ENCODE measurements around the gene MRPL24.
A peak's percentile ranks its signal among the peaks of the same experiment; 100 is the strongest.

MRPL24 gene

DNA sequence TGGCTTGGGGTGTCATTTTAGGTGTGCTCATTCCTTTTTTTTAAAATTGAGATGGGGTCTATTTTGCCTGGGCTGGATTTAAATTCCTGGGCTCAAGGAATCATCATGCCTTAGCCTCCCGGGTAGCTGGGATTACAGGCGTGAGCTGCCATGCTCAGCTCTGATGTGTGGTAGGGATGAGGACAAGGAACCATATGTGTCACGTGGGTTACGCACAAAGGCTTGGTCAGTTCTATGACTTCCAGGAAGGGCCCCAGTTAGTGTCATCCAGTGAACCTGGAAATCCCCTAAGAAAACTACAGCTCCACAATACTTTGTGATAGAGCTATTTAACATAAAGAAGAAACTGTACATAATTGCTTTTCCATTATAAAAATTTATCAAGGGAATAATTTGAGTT is 19.4 kb downstream of the MRPL24 start:
- Histone ChIP-seq H3K79me1 (ENCODE audit: low read length) (peaks cover 24% of the 10 kb centered on the region), H3K56ac (ENCODE audit: low read length) (no peak overlapping the region), H3K4ac (ENCODE audit: low read depth, low read length) (no peak overlapping the region), H3K4me1 (ENCODE audit: control insufficient read depth, low read depth, low read length) (peaks cover 8% of the 10 kb centered on the region), H4K8ac (ENCODE audit: low read depth, low read length) (no peak overlapping the region), H3K4me3 (ENCODE audit: low read length) (no peak overlapping the region), H3K27ac (ENCODE audit: low read depth, low read length) (no peak overlapping the region), H2BK120ac (ENCODE audit: low read depth, low read length) (no peak overlapping the region), H3K4me2 (ENCODE audit: low read length) (no peak overlapping the region), H2BK5ac (ENCODE audit: low read length) (no peak overlapping the region), H3K79me2 (ENCODE audit: control insufficient read depth, insufficient read depth, low read length) (peaks cover 34% of the 10 kb centered on the region), H2BK15ac (replicated peaks; ENCODE audit: low read depth) (no peak overlapping the region), H3K27me3 (ENCODE audit: insufficient read depth, low read length, poor library complexity) (no peaks in the 10 kb centered on the region), H3K23ac (ENCODE audit: low read length) (no peak overlapping the region), H3K18ac (ENCODE audit: low read length) (no peak overlapping the region), H3K9ac (ENCODE audit: low read length) (no peak overlapping the region), H4K5ac (ENCODE audit: low read length) (no peak overlapping the region), H3K36me3 (ENCODE audit: control insufficient read depth, insufficient read depth, low read length) (peaks cover 6% of the 10 kb centered on the region), H2AK5ac (ENCODE audit: low read length) (no peak overlapping the region)
- no CpG with 5 or more reads among the region's 4 CpGs for WGBS (ENCODE audit: extremely low coverage, insufficient coverage, low lambda C conversion rate)
- no peak for DNase-seq

GRCh38 chr1:156721131-156721530 is 19.8 kb downstream of the MRPL24 start:
- no peak for DNase-seq
- Histone ChIP-seq H4K5ac (ENCODE audit: low read length) (no peak overlapping the region), H3K27ac (ENCODE audit: low read depth, low read length) (no peak overlapping the region), H3K4me3 (ENCODE audit: low read length) (no peak overlapping the region), H3K4me1 (ENCODE audit: control insufficient read depth, low read depth, low read length) (peaks cover 7% of the 10 kb centered on the region), H4K8ac (ENCODE audit: low read depth, low read length) (no peak overlapping the region), H3K18ac (ENCODE audit: low read length) (no peak overlapping the region), H2BK15ac (replicated peaks; ENCODE audit: low read depth) (no peak overlapping the region), H3K4me2 (ENCODE audit: low read length) (no peak overlapping the region), H3K23ac (ENCODE audit: low read length) (no peak overlapping the region), H3K27me3 (ENCODE audit: insufficient read depth, low read length, poor library complexity) (no peaks in the 10 kb centered on the region), H2BK5ac (ENCODE audit: low read length) (no peak overlapping the region), H2BK120ac (ENCODE audit: low read depth, low read length) (no peak overlapping the region), H3K4ac (ENCODE audit: low read depth, low read length) (no peak overlapping the region), H3K79me1 (ENCODE audit: low read length) (peaks cover 23% of the 10 kb centered on the region), H3K9ac (ENCODE audit: low read length) (no peak overlapping the region), H2AK5ac (ENCODE audit: low read length) (no peak overlapping the region), H3K56ac (ENCODE audit: low read length) (no peak overlapping the region), H3K79me2 (ENCODE audit: control insufficient read depth, insufficient read depth, low read length) (peaks cover 30% of the 10 kb centered on the region), H3K36me3 (ENCODE audit: control insufficient read depth, insufficient read depth, low read length) (peaks cover 6% of the 10 kb centered on the region)
- no CpG with 5 or more reads among the region's 2 CpGs for WGBS (ENCODE audit: extremely low coverage, insufficient coverage, low lambda C conversion rate)

DNA sequence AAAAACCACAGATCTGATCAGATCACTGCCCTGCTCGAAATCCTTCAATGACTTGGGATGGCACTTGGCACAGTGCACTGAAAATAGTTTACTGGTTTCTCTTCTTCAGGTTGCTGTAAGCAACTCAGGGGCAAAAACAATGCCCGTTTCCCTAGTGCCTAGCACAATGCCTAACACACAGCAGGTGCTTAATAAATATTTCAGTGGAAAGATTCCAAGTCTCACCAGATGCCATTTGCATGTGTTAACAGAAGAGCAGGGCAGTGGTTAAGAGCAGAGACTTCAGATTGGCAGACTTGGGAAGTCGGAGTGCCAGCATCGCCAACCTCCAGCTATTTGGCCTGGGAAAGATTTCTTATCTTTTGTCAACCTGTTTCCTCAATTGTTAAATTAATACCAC is 23.5 kb downstream of the MRPL24 start:
- Histone ChIP-seq H3K4me1 (ENCODE audit: control insufficient read depth, low read depth, low read length) (no peaks in the 10 kb centered on the region), H3K27ac (ENCODE audit: low read depth, low read length) (no peak overlapping the region), H4K8ac (ENCODE audit: low read depth, low read length) (no peak overlapping the region), H3K23ac (ENCODE audit: low read length) (no peak overlapping the region), H2BK5ac (ENCODE audit: low read length) (no peak overlapping the region), H3K79me1 (ENCODE audit: low read length) (no peaks in the 10 kb centered on the region), H3K18ac (ENCODE audit: low read length) (no peak overlapping the region), H3K4ac (ENCODE audit: low read depth, low read length) (no peak overlapping the region), H3K36me3 (ENCODE audit: control insufficient read depth, insufficient read depth, low read length) (peaks cover 1% of the 10 kb centered on the region), H3K56ac (ENCODE audit: low read length) (no peak overlapping the region), H3K27me3 (ENCODE audit: insufficient read depth, low read length, poor library complexity) (no peaks in the 10 kb centered on the region), H3K79me2 (ENCODE audit: control insufficient read depth, insufficient read depth, low read length) (no peaks in the 10 kb centered on the region), H2BK120ac (ENCODE audit: low read depth, low read length) (no peak overlapping the region), H2AK5ac (ENCODE audit: low read length) (no peak overlapping the region), H3K4me2 (ENCODE audit: low read length) (no peak overlapping the region), H2BK15ac (replicated peaks; ENCODE audit: low read depth) (no peak overlapping the region), H4K5ac (ENCODE audit: low read length) (no peak overlapping the region), H3K9ac (ENCODE audit: low read length) (no peak overlapping the region), H3K4me3 (ENCODE audit: low read length) (no peak overlapping the region)
- no peak for DNase-seq
- no CpG with 5 or more reads among the region's 4 CpGs for WGBS (ENCODE audit: extremely low coverage, insufficient coverage, low lambda C conversion rate)

GRCh38 chr1:156714830-156715229 is 26.1 kb downstream of the MRPL24 start:
- no peak overlapping the region for H3K4ac ChIP-seq (ENCODE audit: low read depth, low read length)
- H3K4me3 ChIP-seq (ENCODE audit: low read length): no peak overlapping the region
- no peaks in the 10 kb centered on the region for H3K27me3 ChIP-seq (ENCODE audit: insufficient read depth, low read length, poor library complexity)
- no peak overlapping the region for H2BK120ac ChIP-seq (ENCODE audit: low read depth, low read length)
- DNase-seq: no peak
- H3K23ac ChIP-seq (ENCODE audit: low read length): no peak overlapping the region
- H3K36me3 ChIP-seq (ENCODE audit: control insufficient read depth, insufficient read depth, low read length): no peaks in the 10 kb centered on the region
- no peaks in the 10 kb centered on the region for H3K79me2 ChIP-seq (ENCODE audit: control insufficient read depth, insufficient read depth, low read length)
- H2BK5ac ChIP-seq (ENCODE audit: low read length): no peak overlapping the region
- H3K27ac ChIP-seq (ENCODE audit: low read depth, low read length): no peak overlapping the region
- H4K5ac ChIP-seq (ENCODE audit: low read length): no peak overlapping the region
- WGBS (ENCODE audit: extremely low coverage, insufficient coverage, low lambda C conversion rate): no CpG with 5 or more reads among the region's 3 CpGs
- H2BK15ac ChIP-seq (replicated peaks; ENCODE audit: low read depth): no peak overlapping the region
- H3K56ac ChIP-seq (ENCODE audit: low read length): no peak overlapping the region
- H3K4me2 ChIP-seq (ENCODE audit: low read length): no peak overlapping the region
- H4K8ac ChIP-seq (ENCODE audit: low read depth, low read length): no peak overlapping the region
- no peaks in the 10 kb centered on the region for H3K79me1 ChIP-seq (ENCODE audit: low read length)
- H3K4me1 ChIP-seq (ENCODE audit: control insufficient read depth, low read depth, low read length): peaks cover 6% of the 10 kb centered on the region
- H3K9ac ChIP-seq (ENCODE audit: low read length): no peak overlapping the region
- no peak overlapping the region for H3K18ac ChIP-seq (ENCODE audit: low read length)
- H2AK5ac ChIP-seq (ENCODE audit: low read length): no peak overlapping the region

- no peak overlapping the region for H3K4ac ChIP-seq (ENCODE audit: low read depth, low read length)
- H3K23ac ChIP-seq (ENCODE audit: low read length): no peak overlapping the region
- H3K4me2 ChIP-seq (ENCODE audit: low read length): no peak overlapping the region
- H3K79me1 ChIP-seq (ENCODE audit: low read length): no peaks in the 10 kb centered on the region
- H3K56ac ChIP-seq (ENCODE audit: low read length): no peak overlapping the region
- H3K36me3 ChIP-seq (ENCODE audit: control insufficient read depth, insufficient read depth, low read length): no peaks in the 10 kb centered on the region
- DNase-seq: no peak
- no peak overlapping the region for H3K9ac ChIP-seq (ENCODE audit: low read length)
- no peaks in the 10 kb centered on the region for H3K79me2 ChIP-seq (ENCODE audit: control insufficient read depth, insufficient read depth, low read length)
- no peak overlapping the region for H4K8ac ChIP-seq (ENCODE audit: low read depth, low read length)
- H4K5ac ChIP-seq (ENCODE audit: low read length): no peak overlapping the region
- peaks cover 24% of the 10 kb centered on the region for H3K4me1 ChIP-seq (ENCODE audit: control insufficient read depth, low read depth, low read length)
- no peak overlapping the region for H2BK15ac ChIP-seq (replicated peaks; ENCODE audit: low read depth)
- H3K18ac ChIP-seq (ENCODE audit: low read length): no peak overlapping the region
- H2AK5ac ChIP-seq (ENCODE audit: low read length): no peak overlapping the region
- H2BK5ac ChIP-seq (ENCODE audit: low read length): no peak overlapping the region
- no CpG with 5 or more reads among the region's 3 CpGs for WGBS (ENCODE audit: extremely low coverage, insufficient coverage, low lambda C conversion rate)
- no peak overlapping the region for H2BK120ac ChIP-seq (ENCODE audit: low read depth, low read length)
- no peak overlapping the region for H3K27ac ChIP-seq (ENCODE audit: low read depth, low read length)
- no peaks in the 10 kb centered on the region for H3K27me3 ChIP-seq (ENCODE audit: insufficient read depth, low read length, poor library complexity)
- no peak overlapping the region for H3K4me3 ChIP-seq (ENCODE audit: low read length)
Observed at GRCh38 chr1:156712626-156713025, 28.3 kb downstream of the MRPL24 start.

DNA sequence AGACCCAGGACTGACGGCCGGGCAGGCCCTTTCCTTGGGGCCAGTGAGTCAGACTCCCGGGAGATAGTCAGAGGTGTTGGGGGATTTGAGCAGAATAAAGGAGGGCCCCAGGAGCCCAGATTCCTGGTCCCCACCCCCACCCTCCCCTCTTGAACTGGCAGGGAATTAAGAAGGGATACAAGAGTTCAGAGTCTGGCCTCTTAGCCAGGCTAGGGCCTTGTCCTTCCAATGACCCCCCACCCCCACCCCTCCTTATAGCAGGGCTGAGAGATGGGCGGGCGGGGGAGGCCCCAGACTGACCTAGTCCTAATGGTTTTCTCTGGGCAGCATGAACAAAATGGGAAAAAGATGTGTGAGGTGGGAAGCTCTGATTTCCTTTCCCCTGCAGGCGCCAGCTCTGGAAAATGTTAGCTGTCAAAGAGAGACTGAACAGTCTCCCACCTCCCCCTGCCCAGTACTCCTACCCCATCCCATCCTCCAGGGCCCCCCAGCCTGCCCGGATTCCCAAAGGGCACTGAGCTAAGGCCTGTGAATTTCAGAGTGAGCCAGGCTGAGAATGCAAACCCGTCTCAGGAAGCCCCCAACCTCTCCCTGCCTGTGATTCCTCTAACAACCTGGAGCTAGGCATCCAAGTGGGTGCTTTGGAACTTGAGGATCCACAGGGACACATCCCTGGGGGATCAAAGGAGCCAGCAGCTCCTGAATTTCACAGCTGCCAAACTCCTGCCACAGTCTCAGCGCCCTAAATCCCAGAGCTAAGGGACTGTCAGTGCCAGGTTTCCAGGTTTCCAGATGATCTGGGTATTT is 29.7 kb downstream of the MRPL24 start:
- peak; percentile 62 for DNase-seq
- H3K18ac ChIP-seq (ENCODE audit: low read length): peak overlapping the region; percentile 11
- no peaks in the 10 kb centered on the region for H3K27me3 ChIP-seq (ENCODE audit: insufficient read depth, low read length, poor library complexity)
- H3K9ac ChIP-seq (ENCODE audit: low read length): peak overlapping the region; percentile 30
- H2BK120ac ChIP-seq (ENCODE audit: low read depth, low read length): no peak overlapping the region
- H2AK5ac ChIP-seq (ENCODE audit: low read length): no peak overlapping the region
- H3K27ac ChIP-seq (ENCODE audit: low read depth, low read length): peak overlapping the region; percentile 41
- H3K56ac ChIP-seq (ENCODE audit: low read length): peak overlapping the region; percentile 79
- peak overlapping the region; percentile 34 for H3K23ac ChIP-seq (ENCODE audit: low read length)
- H3K79me2 ChIP-seq (ENCODE audit: control insufficient read depth, insufficient read depth, low read length): no peaks in the 10 kb centered on the region
- WGBS (ENCODE audit: extremely low coverage, insufficient coverage, low lambda C conversion rate): no CpG with 5 or more reads among the region's 9 CpGs
- no peak overlapping the region for H3K4me2 ChIP-seq (ENCODE audit: low read length)
- H3K4me3 ChIP-seq (ENCODE audit: low read length): no peak overlapping the region
- no peak overlapping the region for H2BK5ac ChIP-seq (ENCODE audit: low read length)
- no peak overlapping the region for H4K8ac ChIP-seq (ENCODE audit: low read depth, low read length)
- no peak overlapping the region for H4K5ac ChIP-seq (ENCODE audit: low read length)
- peak overlapping the region; percentile 39 for H3K4ac ChIP-seq (ENCODE audit: low read depth, low read length)
- H3K36me3 ChIP-seq (ENCODE audit: control insufficient read depth, insufficient read depth, low read length): no peaks in the 10 kb centered on the region
- H2BK15ac ChIP-seq (replicated peaks; ENCODE audit: low read depth): no peak overlapping the region
- peaks cover 30% of the 10 kb centered on the region for H3K4me1 ChIP-seq (ENCODE audit: control insufficient read depth, low read depth, low read length)
- no peaks in the 10 kb centered on the region for H3K79me1 ChIP-seq (ENCODE audit: low read length)

Measured in mesendoderm (in vitro differentiated cells).